ENCODE data around the gene TMEM175.

The TMEM175 gene

DNA sequence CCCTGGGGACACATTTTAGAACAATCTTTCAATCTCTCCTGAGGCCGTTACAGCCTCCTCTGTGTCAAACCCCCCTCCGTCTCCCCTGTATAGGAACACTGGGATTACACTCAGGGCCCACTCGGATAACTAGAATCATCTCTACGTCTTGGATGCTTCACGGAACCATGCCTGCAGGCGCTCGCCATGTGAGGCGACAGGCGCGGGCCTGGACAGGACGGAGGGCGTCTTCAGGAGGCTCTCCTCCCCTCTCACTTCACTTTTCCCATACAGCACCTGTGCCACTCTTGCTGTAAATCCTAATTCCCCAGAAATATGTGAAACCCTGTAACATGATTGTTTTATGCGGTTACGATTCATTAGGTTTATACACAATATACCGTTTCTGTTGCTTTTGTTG, 50.6 kb downstream of the TMEM175 start:
- DNase-seq, result no peak
- H3K27ac ChIP-seq, result no peak overlapping the region
- H3K36me3 ChIP-seq, result no peaks in the 10 kb centered on the region
- intact Hi-C loops (cut with DNase I; ENCODE audit: low total_unique reads), result no loop called here
- no peak overlapping the region for H3K4me3 ChIP-seq
- peaks cover 0 to 24% (median 18%) of the 10 kb centered on the region in 4 donors for H3K4me1 ChIP-seq
- H3K27me3 ChIP-seq, result no peaks in the 10 kb centered on the region
- no peaks in the 10 kb centered on the region for H3K9me3 ChIP-seq
- no peak for TF ChIP-seq CTCF (IDR thresholded peaks at IDR 0.05)

DNA sequence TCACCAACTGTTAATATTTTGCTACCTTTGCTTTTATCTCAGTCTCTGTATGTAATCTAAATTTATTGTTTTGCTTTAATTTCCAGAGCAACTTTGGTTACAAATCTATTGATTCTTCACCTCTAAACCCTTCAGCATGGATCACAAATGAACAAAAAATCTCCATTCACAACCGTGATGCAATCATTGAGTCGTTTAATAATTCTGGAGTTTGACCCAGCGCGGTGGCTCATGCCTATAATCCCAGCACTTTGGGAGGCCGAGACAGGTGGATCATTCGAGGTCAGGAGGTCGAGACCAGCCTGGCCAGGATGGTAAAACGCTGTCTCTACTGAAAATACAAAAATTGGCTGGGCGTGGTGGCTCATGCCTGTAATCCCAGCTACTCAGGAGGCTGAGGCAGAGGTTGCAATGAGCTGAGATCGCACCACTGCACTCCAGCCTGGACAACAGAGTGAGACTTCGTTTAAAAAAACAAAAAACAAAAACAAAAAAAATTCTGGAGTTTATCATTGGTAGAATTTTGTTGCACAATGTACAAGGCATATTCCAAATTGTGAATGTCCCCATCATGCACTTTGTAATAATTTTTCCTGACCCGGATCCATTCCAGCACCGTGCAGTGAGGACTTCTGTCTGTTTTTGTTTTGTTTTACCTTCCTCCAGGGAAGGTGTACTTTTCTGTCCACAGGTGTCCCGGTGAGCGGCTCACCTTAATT, 52.2 kb downstream of the TMEM175 start:
- no peak for DNase-seq
- TF ChIP-seq CTCF (IDR thresholded peaks at IDR 0.05), result no peak
- Histone ChIP-seq H3K9me3 (no peaks in the 10 kb centered on the region), H3K27ac (no peak overlapping the region), H3K27me3 (no peaks in the 10 kb centered on the region), H3K4me3 (peak overlapping the region in 1 of 2 donors; percentile 12), H3K36me3 (peaks cover 0 to 8% (median 0%) of the 10 kb centered on the region in 3 donors), H3K4me1 (peaks cover 0 to 31% (median 21%) of the 10 kb centered on the region in 4 donors)
- intact Hi-C loops (cut with DNase I; ENCODE audit: low total_unique reads), result no loop called here

GRCh38 chr4:985123-985830, 53.0 kb downstream of the TMEM175 start:
- intact Hi-C loops (cut with DNase I; ENCODE audit: low total_unique reads), result no loop called here

GRCh38 chr4:986428-986878, 54.2 kb downstream of the TMEM175 start:
- peaks cover 0 to 27% (median 15%) of the 10 kb centered on the region in 3 donors for H3K36me3 ChIP-seq
- no peak for TF ChIP-seq CTCF (IDR thresholded peaks at IDR 0.05)
- DNase-seq, result no peak
- H3K27ac ChIP-seq, result peak overlapping the region; percentile 17 to 50
- intact Hi-C loops (cut with DNase I; ENCODE audit: low total_unique reads), result no loop called here
- no peaks in the 10 kb centered on the region for H3K27me3 ChIP-seq
- H3K9me3 ChIP-seq, result no peaks in the 10 kb centered on the region
- H3K4me3 ChIP-seq, result peak overlapping the region; percentile 61 to 70
- H3K4me1 ChIP-seq, result peaks cover 0 to 31% (median 21%) of the 10 kb centered on the region in 4 donors

More at GRCh38 chr4:985123-985830, 53.0 kb downstream of the TMEM175 start:
- Histone ChIP-seq H3K4me1 (peaks cover 0 to 31% (median 21%) of the 10 kb centered on the region in 4 donors), H3K36me3 (peaks cover 0 to 16% (median 6%) of the 10 kb centered on the region in 3 donors), H3K27ac (no peak overlapping the region), H3K4me3 (peak overlapping the region in 1 of 2 donors; percentile 12), H3K27me3 (no peaks in the 10 kb centered on the region), H3K9me3 (no peaks in the 10 kb centered on the region)
- DNase-seq, result peak in 1 of 2 donors; percentile 63
- no peak for TF ChIP-seq CTCF (IDR thresholded peaks at IDR 0.05)

GRCh38 chr4:986879-987623, 54.8 kb downstream of the TMEM175 start, which contains the start of gene IDUA:
Gene IDUA, plus strand, starts transcription at chr4:987044. Its CDS starts 41 bp downstream, at chr4:987085.
- intact Hi-C loops (cut with DNase I; ENCODE audit: low total_unique reads), result no loop called here
- H3K27me3 ChIP-seq, result no peaks in the 10 kb centered on the region
- peak within 1 kb of the TSS; percentile 17 to 50 for H3K27ac ChIP-seq
- peak in 1 of 2 experiments; percentile 34 for TF ChIP-seq CTCF (IDR thresholded peaks at IDR 0.05)
- peaks cover 0 to 33% (median 18%) of the 10 kb centered on the region in 3 donors for H3K36me3 ChIP-seq
- no peaks in the 10 kb centered on the region for H3K9me3 ChIP-seq
- peak; percentile 71 to 87 for DNase-seq
- H3K4me1 ChIP-seq, result peaks cover 0 to 31% (median 21%) of the 10 kb centered on the region in 4 donors
- H3K4me3 ChIP-seq, result peak within 1 kb of the TSS; percentile 61 to 70

All from tibial artery (tissue), 4 donors.